ENCODE data around the gene PDLIM4.

GRCh38 chr5:132299917-132300316 lies 42.4 kb downstream of the PDLIM4 start:
- no peak for TF ChIP-seq CTCF (IDR thresholded peaks at IDR 0.05)
- TF ChIP-seq POLR2A (IDR thresholded peaks at IDR 0.05) = no peak

Data from Peyer's patch (tissue), 4 donors.